ENCODE data around the gene ICAM1.

The ICAM1 gene

GRCh38 chr19:10286803-10287737, 16.1 kb downstream of the ICAM1 start, which contains the start of gene ICAM4:
TSS of gene ICAM4 (plus strand) at chr19:10286955. CDS start at chr19:10287013, 58 bp downstream.
- no peak within 1 kb of the TSS for H3K4me3 ChIP-seq (ENCODE audit: low read length)
- no peak for DNase-seq (ENCODE audit: low read depth)
- no peak for TF ChIP-seq CTCF (conservative IDR thresholded peaks at IDR 0.05; ENCODE audit: low read length)

- no peak for TF ChIP-seq CTCF (conservative IDR thresholded peaks at IDR 0.05; ENCODE audit: low read length)
- peak overlapping the region; percentile 58 for H3K4me3 ChIP-seq (ENCODE audit: low read length)
- DNase-seq (ENCODE audit: low read depth) = no peak
Measured at GRCh38 chr19:10288662-10289166, 17.8 kb downstream of the ICAM1 start.

GRCh38 chr19:10289167-10289835, 18.4 kb downstream of the ICAM1 start:
- H3K4me3 ChIP-seq (ENCODE audit: low read length) = peak overlapping the region; percentile 58
- TF ChIP-seq CTCF (conservative IDR thresholded peaks at IDR 0.05; ENCODE audit: low read length) = no peak
- DNase-seq (ENCODE audit: low read depth) = peak; percentile 33

GRCh38 chr19:10289836-10290356, 19.0 kb downstream of the ICAM1 start, which contains the start of gene ICAM5:
TSS of gene ICAM5 (plus strand) at chr19:10289952. CDS start at chr19:10290044, 92 bp downstream.
- DNase-seq (ENCODE audit: low read depth) = no peak
- TF ChIP-seq CTCF (conservative IDR thresholded peaks at IDR 0.05; ENCODE audit: low read length) = no peak
- H3K4me3 ChIP-seq (ENCODE audit: low read length) = peak within 1 kb of the TSS; percentile 58

- TF ChIP-seq CTCF (conservative IDR thresholded peaks at IDR 0.05; ENCODE audit: low read length) = no peak
- H3K4me3 ChIP-seq (ENCODE audit: low read length) = peak overlapping the region; percentile 58
Measured at GRCh38 chr19:10290357-10290875, 19.5 kb downstream of the ICAM1 start.

GRCh38 chr19:10290876-10291553, 20.1 kb downstream of the ICAM1 start:
- H3K4me3 ChIP-seq (ENCODE audit: low read length) = peak overlapping the region; percentile 58
- TF ChIP-seq CTCF (conservative IDR thresholded peaks at IDR 0.05; ENCODE audit: low read length) = no peak
- peak; percentile 41 for DNase-seq (ENCODE audit: low read depth)

More at GRCh38 chr19:10290357-10290875, 19.5 kb downstream of the ICAM1 start:
- no peak for DNase-seq (ENCODE audit: low read depth)
